Measurements from ENCODE around the gene PNPLA8.

DNA sequence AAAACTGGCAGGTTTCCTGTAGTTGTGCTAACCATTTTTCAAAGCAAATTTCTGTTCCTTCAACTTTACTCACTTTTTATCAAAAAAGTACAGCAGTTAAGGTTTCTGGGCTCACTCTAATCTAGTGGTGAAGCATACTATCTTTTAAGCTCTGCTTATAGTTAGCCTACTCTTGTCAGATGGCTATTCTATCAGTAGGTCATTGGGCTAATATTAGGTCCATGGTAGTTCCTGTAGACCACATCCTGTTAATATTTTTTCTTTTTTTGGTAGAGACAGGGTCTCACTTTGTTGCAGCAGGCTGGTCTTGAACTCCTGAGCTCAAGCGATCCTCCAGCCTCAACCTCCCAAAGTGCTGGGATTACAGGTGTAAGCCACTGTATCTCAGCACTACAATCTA lies 41.8 kb downstream of the PNPLA8 start:
- TF ChIP-seq CTCF (conservative IDR thresholded peaks at IDR 0.05; ENCODE audit: low read length) (no peak), EZH2phosphoT487 (IDR thresholded peaks at IDR 0.05; ENCODE audit: borderline replicate concordance, low read depth, low read length) (no peak)
